Measurements from ENCODE around the gene ZNF639.

DNA sequence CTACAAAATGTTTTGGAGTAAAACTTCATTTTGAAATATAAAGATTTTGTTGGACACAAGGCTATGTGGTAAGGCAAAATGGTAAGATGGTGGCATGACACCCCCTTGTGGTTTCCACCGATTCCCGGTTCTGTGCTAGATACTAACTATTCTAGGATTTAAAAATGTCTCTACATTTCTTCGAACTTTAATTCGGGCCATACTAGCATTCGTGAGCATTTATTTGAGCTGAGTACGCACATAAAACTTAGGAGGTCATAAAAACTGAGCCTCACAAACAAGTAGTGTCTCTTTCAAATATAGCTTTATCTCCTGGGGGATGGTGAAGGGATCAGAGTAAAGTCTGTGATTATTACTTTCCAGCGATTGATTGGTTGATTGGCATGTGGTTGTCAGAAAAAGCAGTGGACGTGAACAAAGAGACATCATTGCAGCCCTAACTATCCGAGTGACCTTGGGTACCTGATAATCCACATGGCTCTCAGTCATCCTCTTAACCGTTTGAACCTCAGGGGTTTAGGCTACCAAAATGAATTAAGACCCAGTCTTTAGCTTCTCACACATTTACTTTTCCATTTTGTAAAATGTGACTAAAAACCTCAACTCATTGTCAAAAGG lies 1.1 kb upstream of the ZNF639 start:
- TF ChIP-seq POLR2AphosphoS5 (IDR thresholded peaks at IDR 0.05; ENCODE audit: low read depth), result no peak
- TF ChIP-seq, protein P1, sequence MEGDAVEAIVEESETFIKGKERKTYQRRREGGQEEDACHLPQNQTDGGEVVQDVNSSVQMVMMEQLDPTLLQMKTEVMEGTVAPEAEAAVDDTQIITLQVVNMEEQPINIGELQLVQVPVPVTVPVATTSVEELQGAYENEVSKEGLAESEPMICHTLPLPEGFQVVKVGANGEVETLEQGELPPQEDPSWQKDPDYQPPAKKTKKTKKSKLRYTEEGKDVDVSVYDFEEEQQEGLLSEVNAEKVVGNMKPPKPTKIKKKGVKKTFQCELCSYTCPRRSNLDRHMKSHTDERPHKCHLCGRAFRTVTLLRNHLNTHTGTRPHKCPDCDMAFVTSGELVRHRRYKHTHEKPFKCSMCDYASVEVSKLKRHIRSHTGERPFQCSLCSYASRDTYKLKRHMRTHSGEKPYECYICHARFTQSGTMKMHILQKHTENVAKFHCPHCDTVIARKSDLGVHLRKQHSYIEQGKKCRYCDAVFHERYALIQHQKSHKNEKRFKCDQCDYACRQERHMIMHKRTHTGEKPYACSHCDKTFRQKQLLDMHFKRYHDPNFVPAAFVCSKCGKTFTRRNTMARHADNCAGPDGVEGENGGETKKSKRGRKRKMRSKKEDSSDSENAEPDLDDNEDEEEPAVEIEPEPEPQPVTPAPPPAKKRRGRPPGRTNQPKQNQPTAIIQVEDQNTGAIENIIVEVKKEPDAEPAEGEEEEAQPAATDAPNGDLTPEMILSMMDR (conservative IDR thresholded peaks at IDR 0.05; ENCODE audit: low read depth in 2 of 2), result peak; percentile 72 to 74

Measured in GM23338 (cell line).